Naive thymus-derived CD4-positive, alpha-beta T cell (primary cell): ENCODE results near the gene DIP2B. TPM values are rescaled to one million over a fixed set of nuclear protein-coding genes. Genes with fewer than 3 reads are reported as not detected.

Source experiments
- ATAC-seq: fragments of 150-1000 bp; cut with Tn5 transposase; 2 replicates; pipeline ENCODE4 v1.10.0; 2021; ENCODE audit warnings: mild to moderate bottlenecking, moderate library complexity
- CTCF ChIA-PET: fragments of 350-600 bp; sonication (Branson Sonifier 250); formaldehyde crosslinking; loops from one replicate; lab custom pipeline; 2021; ENCODE audit warnings: antibody characterized with exemption; lab: Charles Lee
- POLR2A ChIA-PET: fragments of 350-600 bp; sonication (Branson Sonifier 250); formaldehyde crosslinking; loops from one replicate; lab custom pipeline; 2021; ENCODE audit warnings: antibody characterized with exemption, inconsistent platforms; lab: Charles Lee
- DNase-seq, 9 donors: peaks; one replicate each; pipeline versions ENCODE4 v3.0.0 to v3.0.0-alpha.2; 2020 to 2022; ENCODE audit warnings: mixed read lengths in 1 of 9
- H3K27ac ChIP-seq: one replicate; pipeline ENCODE4 v1.7.0; 2013; ENCODE audit warnings: mild to moderate bottlenecking, low read depth, low read length, moderate library complexity
- H3K27me3 ChIP-seq, 2 donors: one replicate each; pipeline ENCODE4 v1.7.0; 2013; ENCODE audit warnings: low read length in 2 of 2, mild to moderate bottlenecking in 2 of 2, moderate library complexity in 2 of 2; ENCODE audit not compliant: control insufficient read depth in 2 of 2, insufficient read depth in 2 of 2
- H3K36me3 ChIP-seq, 3 experiments: 1 replicate in 2 of 3; 2 replicates in 1 of 3; pipeline ENCODE4 v1.7.0; 2013; ENCODE audit warnings: low read length in 3 of 3, mild to moderate bottlenecking in 3 of 3, moderate library complexity in 1 of 3; ENCODE audit not compliant: insufficient read depth in 3 of 3, control insufficient read depth in 2 of 3
- H3K4me1 ChIP-seq, 2 donors: one replicate each; pipeline ENCODE4 v1.7.0; 2013; ENCODE audit warnings: low read length in 2 of 2, mild to moderate bottlenecking in 2 of 2, moderate library complexity in 1 of 2; ENCODE audit not compliant: control insufficient read depth in 2 of 2, insufficient read depth in 2 of 2
- H3K4me3 ChIP-seq: 2 replicates; pipeline ENCODE4 v1.7.0; 2013; ENCODE audit warnings: mild to moderate bottlenecking, low read length
- H3K9me3 ChIP-seq, 3 experiments: 1 replicate in 2 of 3; 2 replicates in 1 of 3; pipeline ENCODE4 v1.7.0; 2013; ENCODE audit warnings: low read length in 3 of 3; ENCODE audit not compliant: control insufficient read depth in 2 of 3
- H3K27ac Mint-ChIP-seq, 9 donors: one replicate each; pipeline ENCODE4 v1.8.0; 2020 to 2022; ENCODE audit warnings: mixed read lengths in 9 of 9, mild to moderate bottlenecking in 8 of 9, moderate library complexity in 5 of 9, inconsistent platforms in 2 of 9
- H3K27me3 Mint-ChIP-seq, 5 donors: one replicate each; pipeline ENCODE4 v1.8.0; 2021 to 2022; ENCODE audit warnings: mixed read lengths in 5 of 5, mild to moderate bottlenecking in 1 of 5
- H3K36me3 Mint-ChIP-seq, 5 donors: one replicate each; pipeline ENCODE4 v1.8.0; 2020 to 2022; ENCODE audit warnings: mixed read lengths in 5 of 5, mild to moderate bottlenecking in 3 of 5, inconsistent platforms in 1 of 5
- H3K4me1 Mint-ChIP-seq, 7 donors: one replicate each; pipeline ENCODE4 v1.8.0; 2020 to 2022; ENCODE audit warnings: mixed read lengths in 7 of 7, mild to moderate bottlenecking in 3 of 7, inconsistent platforms in 1 of 7
- H3K4me3 Mint-ChIP-seq, 10 donors: one replicate each; pipeline ENCODE4 v1.8.0; 2020 to 2022; ENCODE audit warnings: mild to moderate bottlenecking in 10 of 10, mixed read lengths in 10 of 10, moderate library complexity in 6 of 10, inconsistent platforms in 2 of 10
- H3K9me3 Mint-ChIP-seq, 11 donors: one replicate each; pipeline ENCODE4 v1.8.0; 2020 to 2022; ENCODE audit warnings: mixed read lengths in 11 of 11, mild to moderate bottlenecking in 4 of 11, inconsistent platforms in 1 of 11, moderate library complexity in 1 of 11
- intact Hi-C, 2 donors: fragments of 100-400 bp; cut with micrococcal nuclease; formaldehyde crosslinking; loops; one replicate each; pipeline ENCODE4 v1.15.1; 2023
- polyA plus RNA-seq, 2 donors: library from polyadenylated mRNA; unstranded; fragments of 300-500 nt; fragmentation: Illumina TruSeq; gene quantifications; one replicate each; pipeline ENCODE4 v1.2.3, GENCODE V29; 2021
- total RNA-seq, 6 experiments: library from RNA in 5 of 6; stranded (reverse) in 5 of 6; gene quantifications; 1 replicate in 5 of 6; 2 replicates in 1 of 6; pipeline ENCODE4 v1.2.3 and lab custom pipeline; 2021 to 2026

The DIP2B gene
- total and polyA plus RNA-seq, 7 experiments from 2014 or later = 10.0 to 41.8 (median 34.3) TPM

GRCh38 chr12:50599366-50600095, 94.7 kb downstream of the DIP2B start:
- Histone ChIP-seq H3K27ac (no peak overlapping the region), H3K27me3 (no peaks in the 10 kb centered on the region), H3K9me3 (no peaks in the 10 kb centered on the region), H3K4me3 (no peak overlapping the region), H3K36me3 (no peaks in the 10 kb centered on the region), H3K4me1 (peaks cover 0 to 7% of the 10 kb centered on the region in 2 donors)
- DNase-seq (no peak), ATAC-seq (no peak)
- Mint-ChIP-seq H3K27me3 (no peaks in the 10 kb centered on the region), H3K4me1 (peaks cover 33 to 75% (median 53%) of the 10 kb centered on the region in 7 donors), H3K9me3 (peaks cover 0 to 1% (median 0%) of the 10 kb centered on the region in 11 donors), H3K27ac (peak overlapping the region in 2 of 9 donors; percentile 30 to 70), H3K4me3 (peak overlapping the region in 4 of 10 donors; percentile 3 to 18 (median 12)), H3K36me3 (peaks cover 0 to 15% (median 11%) of the 10 kb centered on the region in 5 donors)
- ChIA-PET CTCF (interaction anchor here (0.5 to 1.4 kb wide), 3 partner anchors 39 to 1080 kb away, joined by 3 to 5 read pairs (median 3); no protein-coding TSS in a partner anchor), POLR2A (interaction anchor here (1.7 kb wide), 1 partner anchor 95 kb away, joined by 4 read pairs; the partner anchor contains the start of gene DIP2B)
- intact Hi-C loops = loop anchor here (5.0 kb wide), 2 partner anchors 47 to 67 kb away; no protein-coding TSS in a partner anchor

- peaks cover 0 to 7% of the 10 kb centered on the region in 2 donors for H3K4me1 ChIP-seq
- no peak for DNase-seq
- H3K27me3 ChIP-seq = no peaks in the 10 kb centered on the region
- peak overlapping the region in 2 of 9 donors; percentile 26 to 70 for H3K27ac Mint-ChIP-seq
- ChIA-PET CTCF (interaction anchor here (1.2 kb wide), 1 partner anchor 97 kb away, joined by 5 read pairs; no protein-coding TSS in a partner anchor), POLR2A (interaction anchor here (1.7 kb wide), 1 partner anchor 96 kb away, joined by 4 read pairs; the partner anchor contains the start of gene DIP2B)
- H3K9me3 Mint-ChIP-seq = peaks cover 0 to 1% (median 0%) of the 10 kb centered on the region in 11 donors
- ATAC-seq = no peak
- no peak overlapping the region for H3K27ac ChIP-seq
- intact Hi-C loops = no loop called here
- H3K27me3 Mint-ChIP-seq = no peaks in the 10 kb centered on the region
- peaks cover 0 to 18% (median 11%) of the 10 kb centered on the region in 5 donors for H3K36me3 Mint-ChIP-seq
- peaks cover 33 to 69% (median 56%) of the 10 kb centered on the region in 7 donors for H3K4me1 Mint-ChIP-seq
- H3K4me3 Mint-ChIP-seq = no peak overlapping the region
- no peaks in the 10 kb centered on the region for H3K9me3 ChIP-seq
- H3K4me3 ChIP-seq = no peak overlapping the region
- no peaks in the 10 kb centered on the region for H3K36me3 ChIP-seq
Observed at GRCh38 chr12:50600364-50600763, 95.6 kb downstream of the DIP2B start.

- ChIA-PET POLR2A (no interaction called here), CTCF (interaction anchor here (0.6 to 0.7 kb wide), 2 partner anchors 19 to 492 kb away, joined by 3 read pairs; no protein-coding TSS in a partner anchor)
- intact Hi-C loops = no loop called here
- ATAC-seq (no peak), DNase-seq (no peak)
- Mint-ChIP-seq H3K4me3 (no peak overlapping the region), H3K36me3 (peaks cover 0 to 33% (median 16%) of the 10 kb centered on the region in 5 donors), H3K9me3 (peaks cover 0 to 1% (median 0%) of the 10 kb centered on the region in 11 donors), H3K27me3 (no peaks in the 10 kb centered on the region), H3K27ac (peak overlapping the region in 1 of 9 donors; percentile 36), H3K4me1 (peaks cover 18 to 62% (median 48%) of the 10 kb centered on the region in 7 donors)
- Histone ChIP-seq H3K4me1 (no peaks in the 10 kb centered on the region), H3K27me3 (no peaks in the 10 kb centered on the region), H3K27ac (no peak overlapping the region), H3K4me3 (no peak overlapping the region), H3K9me3 (no peaks in the 10 kb centered on the region), H3K36me3 (no peaks in the 10 kb centered on the region)
Observed at GRCh38 chr12:50603817-50604639, 99.2 kb downstream of the DIP2B start.

GRCh38 chr12:50604640-50604920, 99.8 kb downstream of the DIP2B start:
- intact Hi-C loops = no loop called here

GRCh38 chr12:50606675-50607375, 102.0 kb downstream of the DIP2B start:
- Mint-ChIP-seq H3K4me3 (no peak overlapping the region), H3K27ac (peak overlapping the region in 1 of 9 donors; percentile 57), H3K36me3 (peaks cover 0 to 32% (median 11%) of the 10 kb centered on the region in 5 donors), H3K9me3 (peaks cover 0 to 1% (median 0%) of the 10 kb centered on the region in 11 donors), H3K27me3 (no peaks in the 10 kb centered on the region), H3K4me1 (peaks cover 7 to 58% (median 36%) of the 10 kb centered on the region in 7 donors)
- ChIA-PET CTCF (interaction anchor here (0.7 to 1.1 kb wide), 2 partner anchors 9 to 100 kb away, joined by 3 to 4 read pairs; no protein-coding TSS in a partner anchor), POLR2A (no interaction called here)
- DNase-seq (no peak), ATAC-seq (no peak)
- intact Hi-C loops = no loop called here
- Histone ChIP-seq H3K36me3 (no peaks in the 10 kb centered on the region), H3K4me1 (no peaks in the 10 kb centered on the region), H3K9me3 (no peaks in the 10 kb centered on the region), H3K27ac (no peak overlapping the region), H3K4me3 (no peak overlapping the region), H3K27me3 (no peaks in the 10 kb centered on the region)

More at GRCh38 chr12:50604640-50604920, 99.8 kb downstream of the DIP2B start:
- Histone ChIP-seq H3K4me1 (no peaks in the 10 kb centered on the region), H3K27ac (no peak overlapping the region), H3K4me3 (no peak overlapping the region), H3K36me3 (no peaks in the 10 kb centered on the region), H3K9me3 (no peaks in the 10 kb centered on the region), H3K27me3 (no peaks in the 10 kb centered on the region)
- H3K9me3 Mint-ChIP-seq = peaks cover 0 to 1% (median 0%) of the 10 kb centered on the region in 11 donors
- ChIA-PET CTCF (interaction anchor here (0.6 kb wide), 1 partner anchor 18 kb away, joined by 3 read pairs; no protein-coding TSS in a partner anchor), POLR2A (no interaction called here)
- peaks cover 0 to 38% (median 16%) of the 10 kb centered on the region in 5 donors for H3K36me3 Mint-ChIP-seq
- H3K4me1 Mint-ChIP-seq = peaks cover 15 to 61% (median 48%) of the 10 kb centered on the region in 7 donors
- ATAC-seq (no peak), DNase-seq (no peak)
- H3K4me3 Mint-ChIP-seq = no peak overlapping the region
- no peak overlapping the region for H3K27ac Mint-ChIP-seq
- no peaks in the 10 kb centered on the region for H3K27me3 Mint-ChIP-seq
